DLD1 (cell line): Measurements from ENCODE around the gene GDPD2.

Source experiments
- in situ Hi-C: cut with HindIII; loops from 2 replicates; pipeline ENCODE4 v1.10.0; 2017; ENCODE audit warnings: low sequenced_read_pairs

The GDPD2 gene

DNA sequence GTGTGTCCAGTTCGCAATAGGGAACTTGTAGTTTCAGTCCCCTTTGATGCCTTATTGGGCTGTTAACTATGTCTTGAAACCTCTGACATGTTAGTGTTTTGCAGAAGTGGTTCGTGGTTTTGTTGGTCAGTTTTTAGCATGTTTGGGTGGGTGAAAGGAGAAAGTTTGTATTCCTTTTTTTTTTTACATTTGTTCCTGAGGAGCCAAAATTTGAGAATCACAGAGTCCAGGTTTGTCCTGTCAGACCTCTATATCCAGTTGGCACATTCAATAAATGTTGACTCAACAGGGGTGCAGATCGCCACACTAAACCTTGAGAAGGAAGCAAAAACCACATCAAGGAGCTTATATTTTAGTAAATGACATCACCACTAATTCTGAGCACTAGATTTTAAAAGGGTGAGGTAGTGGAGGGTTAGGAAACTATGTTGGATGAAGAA lies 47.8 kb downstream of the GDPD2 start:
- in situ Hi-C loops, result no loop called here

DNA sequence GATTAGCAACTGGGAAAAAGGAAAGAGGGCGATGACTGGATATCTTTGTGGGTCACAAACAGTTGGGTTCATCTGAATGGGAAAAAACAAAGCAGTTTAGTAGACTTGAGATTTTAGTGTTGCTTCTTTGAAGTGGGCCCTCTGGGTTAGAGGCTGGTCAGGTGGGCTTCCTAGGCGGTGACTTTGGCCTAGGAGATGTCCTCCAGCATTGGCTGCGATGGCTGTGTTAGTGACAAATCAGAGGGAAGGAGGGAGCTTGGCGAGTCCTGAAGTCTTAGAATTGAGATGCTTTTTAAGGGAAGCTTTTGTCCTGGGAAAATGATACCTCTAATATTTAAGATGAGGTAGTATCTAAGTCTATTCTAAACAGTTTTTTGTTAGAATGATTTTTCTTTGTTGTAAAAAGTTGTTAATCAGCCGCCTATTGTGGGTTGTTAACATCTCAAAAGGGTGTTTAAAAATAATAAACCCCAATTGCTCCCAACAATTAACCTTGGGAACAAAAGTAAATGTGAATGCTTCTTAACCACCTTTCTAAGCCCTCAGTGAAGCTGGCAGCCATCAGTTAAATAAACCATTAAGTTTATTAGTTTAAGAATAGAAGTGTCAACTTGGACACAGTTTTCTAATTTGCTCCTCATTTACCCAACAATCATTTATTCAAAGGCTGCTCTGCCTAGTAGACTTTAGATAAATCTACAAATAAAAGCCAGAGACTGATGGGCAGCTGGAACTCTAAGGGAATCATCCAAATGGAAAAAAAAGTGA lies 53.2 kb downstream of the GDPD2 start:
- in situ Hi-C loops, result no loop called here

DNA sequence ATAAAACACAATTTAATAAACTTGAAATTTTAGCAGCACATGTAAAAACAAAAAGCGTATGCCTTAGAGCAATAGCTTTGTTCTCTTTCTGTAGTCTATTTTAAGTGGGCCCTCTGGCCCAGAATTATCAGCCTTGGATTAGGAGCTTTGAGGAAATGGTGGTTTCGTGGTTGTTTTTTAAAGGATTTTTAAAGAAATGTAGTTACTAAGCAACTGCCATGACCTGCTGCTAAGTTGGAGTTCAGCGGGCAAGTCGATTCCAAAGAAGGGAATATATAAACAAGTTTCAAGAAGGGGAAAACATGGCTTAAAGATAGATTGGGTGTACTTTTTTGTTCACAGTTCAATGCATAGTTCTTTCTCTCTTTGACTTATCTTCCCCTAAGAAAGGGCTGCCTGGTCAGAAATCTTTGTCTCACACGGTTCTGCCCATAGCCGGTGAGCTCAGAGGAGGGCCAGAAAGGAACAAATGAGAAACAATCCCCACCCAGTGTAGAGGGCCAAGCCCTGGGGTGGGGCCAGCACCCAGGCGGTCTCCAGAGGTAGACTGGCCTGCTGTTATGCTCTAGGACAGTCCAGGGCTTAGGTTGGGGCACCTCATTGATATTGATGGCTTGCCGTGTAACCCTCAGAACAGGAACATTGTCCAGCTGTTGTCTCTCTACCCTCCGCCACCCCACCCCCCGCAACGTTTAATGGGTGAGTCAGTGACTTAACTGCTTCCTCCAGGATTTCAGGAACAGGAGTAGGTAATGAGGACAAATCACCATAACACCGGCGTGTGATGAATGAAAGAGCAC lies 54.0 kb downstream of the GDPD2 start:
- in situ Hi-C loops, result no loop called here

DNA sequence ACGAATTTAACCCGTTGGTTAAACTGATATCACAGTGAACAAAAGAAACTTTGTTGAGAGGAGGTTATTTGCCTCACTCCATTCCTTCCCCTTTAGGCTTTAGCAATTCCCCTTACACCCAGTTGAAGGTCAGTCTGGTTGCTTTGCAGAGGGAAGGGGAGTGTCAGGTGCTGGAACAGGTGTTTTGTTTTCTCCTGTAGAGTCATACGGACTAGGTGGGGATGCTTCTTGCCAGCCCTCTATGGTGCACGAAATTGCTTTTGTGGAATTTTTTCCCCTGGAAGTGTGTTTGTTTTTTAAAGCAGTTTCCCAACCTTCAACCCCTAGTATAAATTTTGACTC lies 54.6 kb downstream of the GDPD2 start:
- in situ Hi-C loops, result no loop called here

DNA sequence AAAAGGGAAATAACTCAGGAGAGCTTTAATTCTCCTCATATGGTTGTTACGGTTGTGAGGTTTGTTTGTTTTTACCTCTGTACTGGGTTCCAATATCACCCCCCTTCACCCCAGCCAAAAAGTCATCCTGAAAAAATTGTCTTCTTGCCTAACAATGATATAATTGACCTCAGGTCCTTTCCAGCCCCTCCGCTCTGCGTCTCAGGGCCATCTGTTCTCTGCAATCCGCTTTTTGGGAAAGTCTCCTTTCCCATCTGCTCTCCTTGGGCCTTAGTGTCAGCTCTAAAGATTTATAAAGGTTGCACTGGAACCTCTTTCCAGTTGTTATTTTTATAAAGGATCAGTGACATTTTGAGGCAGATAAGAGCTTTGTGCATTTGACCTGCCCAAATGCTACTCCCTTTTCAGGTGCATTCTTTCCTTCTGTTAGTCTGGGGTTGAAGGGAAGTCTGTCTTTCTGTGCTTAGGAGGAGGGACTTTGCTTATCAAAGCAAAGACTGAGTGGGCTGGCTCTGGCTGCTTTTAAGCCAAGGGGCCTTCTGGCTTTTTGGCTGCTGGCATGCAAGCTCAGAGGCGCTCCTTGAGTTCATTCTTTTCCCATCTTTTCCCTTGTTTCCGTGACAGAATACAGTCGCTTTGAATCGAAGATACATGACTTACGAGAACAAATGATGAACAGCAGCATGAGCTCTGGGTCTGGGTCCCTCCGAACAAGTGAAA lies 55.6 kb downstream of the GDPD2 start:
- in situ Hi-C loops, result no loop called here

DNA sequence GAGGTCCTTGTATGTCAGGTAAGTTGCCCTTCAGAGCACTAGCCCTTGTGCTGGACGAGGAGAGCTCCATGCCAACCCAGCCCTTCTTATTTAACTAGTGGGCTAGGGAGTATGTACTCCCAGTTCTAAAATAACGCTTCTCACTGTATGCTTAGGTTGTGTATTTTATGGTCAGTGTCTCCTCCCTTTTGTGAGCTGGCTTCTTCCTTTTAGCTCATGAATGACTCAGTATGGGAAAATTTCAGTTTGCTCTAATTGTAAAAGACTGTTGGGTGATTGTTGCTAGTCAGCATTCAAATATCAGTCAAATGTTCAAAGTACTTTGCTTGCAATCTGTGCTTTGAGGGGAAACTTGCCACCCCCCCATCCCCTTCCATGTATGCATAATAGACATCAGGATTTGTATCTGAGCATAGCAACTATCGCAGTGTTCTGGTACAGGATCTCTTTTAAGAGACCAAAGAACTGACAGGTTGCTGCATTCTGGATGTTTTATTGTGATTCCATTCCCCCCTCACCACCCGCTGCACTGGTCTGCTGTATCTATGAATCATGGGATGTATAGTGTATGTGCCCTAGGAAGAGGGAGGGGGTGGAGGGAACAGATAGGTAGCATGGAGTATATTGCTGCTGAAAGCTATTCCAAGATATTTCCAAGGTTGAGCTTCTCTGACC lies 56.3 kb downstream of the GDPD2 start:
- in situ Hi-C loops, result no loop called here

DNA sequence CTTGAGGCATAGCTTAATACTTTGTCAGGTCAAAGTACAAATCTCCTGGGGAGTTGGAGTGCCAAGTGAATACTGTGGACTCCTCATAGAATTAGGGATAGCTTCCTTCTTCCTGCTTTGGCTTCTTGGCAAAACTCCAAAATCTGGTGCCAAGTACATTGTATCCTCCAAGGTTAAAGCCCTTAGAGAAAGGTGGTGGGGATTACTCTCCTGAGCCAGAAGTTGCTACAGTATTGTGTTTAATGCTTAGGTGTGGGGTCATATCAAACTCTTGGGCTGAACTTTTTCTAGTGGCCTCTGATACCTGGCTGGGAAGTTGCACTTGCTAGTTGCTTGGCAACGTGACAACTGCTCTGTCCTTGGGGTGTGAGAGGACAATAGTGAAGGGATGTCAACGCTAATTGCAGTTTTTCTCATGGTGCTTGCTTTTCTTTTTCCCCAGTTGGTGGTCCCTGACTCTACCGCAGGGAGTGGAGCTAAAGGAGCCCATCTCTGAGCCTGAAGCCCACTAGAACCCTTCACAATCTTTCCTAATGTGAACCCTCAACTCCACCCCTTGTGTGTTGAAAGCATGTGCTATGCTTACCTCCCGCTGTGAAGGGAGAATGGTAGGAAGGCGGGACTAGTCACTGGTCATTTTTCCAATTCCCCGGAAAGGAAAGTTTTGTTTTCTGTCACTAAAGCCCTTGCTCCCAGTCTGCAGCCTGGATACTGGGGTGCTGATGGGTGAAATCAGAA lies 57.0 kb downstream of the GDPD2 start:
- in situ Hi-C loops, result no loop called here

DNA sequence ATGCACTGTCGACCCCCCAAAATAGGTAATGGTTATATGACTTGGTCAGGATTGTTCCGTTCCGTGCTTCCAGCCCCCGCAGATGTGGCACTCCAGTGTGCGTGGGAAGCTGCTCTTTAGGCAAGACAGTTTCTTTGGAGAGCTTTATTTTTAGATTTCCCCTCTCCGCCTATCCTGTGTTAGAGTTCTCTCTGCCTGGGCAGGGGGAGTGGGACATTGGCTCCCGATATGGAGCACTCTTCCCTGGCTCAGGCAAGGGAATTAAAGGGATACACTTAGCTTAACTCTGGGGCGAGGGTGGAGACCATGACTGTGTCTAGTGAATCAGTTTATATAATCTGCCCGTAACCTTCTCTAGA lies 57.5 kb downstream of the GDPD2 start:
- in situ Hi-C loops, result no loop called here

DNA sequence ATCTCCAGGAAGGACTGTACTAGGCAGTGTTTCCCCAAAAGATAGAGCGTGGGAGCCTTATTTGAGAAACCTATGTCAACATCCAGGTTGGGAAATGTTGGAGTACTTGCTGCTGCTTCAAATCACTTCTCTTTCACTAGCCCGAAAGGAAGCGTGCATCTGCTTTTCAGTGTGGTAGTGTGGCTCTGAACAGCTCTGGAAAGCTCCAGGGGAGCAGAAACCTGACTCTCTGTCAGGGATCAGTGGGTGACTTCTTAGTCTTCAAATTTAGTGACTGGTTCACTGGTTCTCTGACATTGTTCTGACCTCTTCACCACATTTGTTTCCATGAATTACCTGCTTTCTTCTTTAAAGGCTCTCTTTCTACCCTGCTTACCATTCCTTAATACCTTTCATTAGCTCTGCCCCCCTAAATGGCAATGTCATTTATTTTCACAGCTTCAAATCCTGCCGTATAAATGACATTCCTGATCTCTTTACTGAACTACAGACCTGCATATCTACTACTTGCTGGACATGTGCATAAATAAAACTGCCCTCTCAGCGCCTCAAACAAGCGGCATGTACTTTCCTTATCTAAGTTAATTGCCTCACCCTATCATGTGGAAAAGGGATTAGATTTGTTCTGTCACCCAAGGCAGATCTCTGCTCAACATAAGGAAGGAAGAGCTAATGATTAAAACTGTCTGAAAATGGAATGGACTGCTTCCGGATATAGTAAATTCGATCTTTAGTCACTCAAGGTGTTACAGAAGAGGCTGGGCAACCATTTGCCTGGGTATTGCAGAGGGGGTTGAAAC lies 58.6 kb downstream of the GDPD2 start:
- in situ Hi-C loops, result no loop called here

DNA sequence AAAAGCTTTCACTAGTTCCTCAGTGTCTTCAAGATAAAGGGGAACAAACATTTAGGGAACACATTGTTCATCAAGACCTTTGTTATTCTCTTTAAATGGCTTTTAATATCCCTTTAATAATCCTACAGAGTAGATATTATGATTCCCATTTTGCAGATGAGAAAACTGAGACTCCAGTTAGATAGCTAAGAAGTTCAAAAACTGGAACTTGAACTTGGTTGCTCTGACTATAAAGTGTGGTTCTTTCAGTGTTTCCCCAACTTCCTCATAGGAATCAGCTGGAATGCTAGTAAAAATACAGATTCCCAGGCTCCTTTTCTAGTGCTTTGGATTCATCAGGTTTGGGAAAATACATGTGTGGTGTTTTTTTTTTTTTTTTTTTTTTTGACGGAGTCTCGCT lies 59.2 kb downstream of the GDPD2 start:
- in situ Hi-C loops, result no loop called here
